ENCODE data around the gene RASGRP3. TPM values are rescaled to one million over a fixed set of nuclear protein-coding genes. Genes with fewer than 3 reads are reported as not detected.

Gene RASGRP3
- polyA plus RNA-seq, 1 donor, result 26.4 TPM

DNA sequence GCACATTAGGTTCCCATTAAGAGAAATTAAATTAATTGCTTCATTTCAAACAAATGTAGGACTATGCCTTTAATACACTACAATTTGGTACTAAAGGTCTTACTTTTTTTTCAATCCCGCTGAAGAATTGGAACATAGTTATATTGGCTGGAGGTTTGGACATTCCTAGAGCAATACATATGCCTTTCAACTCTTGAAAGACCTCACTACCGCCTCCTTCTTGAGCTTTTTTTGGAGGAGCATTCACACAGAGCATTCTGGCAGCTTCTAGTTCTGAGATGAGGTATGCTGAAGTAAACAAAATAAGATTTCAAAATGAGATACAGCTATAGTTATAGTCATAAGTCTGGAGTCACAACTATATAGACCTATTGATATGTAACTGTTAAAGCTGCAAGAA, 111.8 kb downstream of the RASGRP3 start:
- peak; percentile 44 for DNase-seq

GRCh38 chr2:33589444-33589843, 113.0 kb downstream of the RASGRP3 start:
- peak; percentile 31 for DNase-seq

- DNase-seq, result no peak
Measured at GRCh38 chr2:33595385-33595784, 118.9 kb downstream of the RASGRP3 start.

GRCh38 chr2:33597026-33597425, 120.6 kb downstream of the RASGRP3 start:
- no peak for DNase-seq

- peak; percentile 43 for DNase-seq
Measured at GRCh38 chr2:33598561-33599174, 122.2 kb downstream of the RASGRP3 start.

DNA sequence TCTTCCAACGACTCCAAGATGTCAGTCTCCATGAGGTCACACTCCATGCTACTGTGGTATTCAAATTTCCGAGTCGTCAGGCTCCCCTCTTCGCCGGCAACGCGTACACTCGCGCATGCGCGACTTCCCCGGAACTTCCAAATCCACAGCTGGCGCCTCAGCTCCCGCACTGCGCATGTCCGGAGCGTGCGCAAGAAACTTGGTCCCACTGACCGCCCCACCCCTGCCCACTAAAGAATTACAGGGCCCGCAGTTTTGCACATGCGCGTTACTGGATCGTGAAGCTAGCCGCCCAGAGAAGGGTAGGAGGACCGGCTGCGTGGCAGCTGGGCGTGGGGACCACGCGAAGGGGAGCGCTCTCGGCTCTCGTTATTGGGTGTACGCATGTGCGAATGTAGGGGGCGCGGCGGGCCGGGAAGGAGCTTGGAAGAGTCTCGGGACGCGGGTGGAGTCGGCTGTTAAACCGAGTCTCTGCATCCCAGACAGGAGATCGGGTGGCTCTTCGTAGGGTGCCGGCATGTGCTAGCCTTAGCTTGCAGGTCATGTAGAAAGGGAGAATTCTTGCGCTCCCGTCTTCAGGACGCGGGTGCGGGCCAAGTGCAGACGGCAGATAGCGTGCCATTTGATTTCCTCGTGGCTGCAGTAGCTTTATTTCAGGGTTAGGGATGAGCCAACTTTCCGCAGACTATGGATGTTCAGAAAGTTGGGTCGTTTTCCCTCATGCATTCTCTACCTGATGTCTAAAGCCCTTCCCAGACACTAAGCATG, 122.9 kb downstream of the RASGRP3 start, which contains the start of gene FAM98A:
TSS of gene FAM98A (minus strand) at position 125 of the 768 bp plus-strand sequence. CDS start at position 47, 78 bp downstream.
- peak; percentile 100 for DNase-seq

GRCh38 chr2:33599943-33600192, 123.4 kb downstream of the RASGRP3 start:
- no peak for DNase-seq

- DNase-seq, result no peak
Measured at GRCh38 chr2:33602201-33602830, 125.9 kb downstream of the RASGRP3 start.

DNA sequence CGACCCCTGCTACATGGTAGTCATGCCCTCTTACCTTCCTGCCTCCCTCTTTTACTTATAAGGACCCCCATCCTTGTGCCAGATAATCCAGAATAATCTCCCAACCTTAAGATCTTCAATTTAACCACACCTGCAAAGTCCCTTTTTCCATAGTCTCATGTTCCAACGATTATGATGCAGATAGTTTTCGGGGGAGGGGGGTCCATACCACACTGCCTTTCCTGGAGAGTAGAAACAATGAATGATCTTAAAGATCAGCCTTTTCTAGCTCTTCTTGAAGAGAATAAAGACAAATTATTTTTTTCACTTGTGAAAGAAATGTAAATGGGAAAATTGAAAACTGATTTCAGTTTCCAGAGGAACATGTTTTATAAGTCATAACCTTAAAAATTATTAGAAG, 127.0 kb downstream of the RASGRP3 start:
- no peak for DNase-seq

DNA sequence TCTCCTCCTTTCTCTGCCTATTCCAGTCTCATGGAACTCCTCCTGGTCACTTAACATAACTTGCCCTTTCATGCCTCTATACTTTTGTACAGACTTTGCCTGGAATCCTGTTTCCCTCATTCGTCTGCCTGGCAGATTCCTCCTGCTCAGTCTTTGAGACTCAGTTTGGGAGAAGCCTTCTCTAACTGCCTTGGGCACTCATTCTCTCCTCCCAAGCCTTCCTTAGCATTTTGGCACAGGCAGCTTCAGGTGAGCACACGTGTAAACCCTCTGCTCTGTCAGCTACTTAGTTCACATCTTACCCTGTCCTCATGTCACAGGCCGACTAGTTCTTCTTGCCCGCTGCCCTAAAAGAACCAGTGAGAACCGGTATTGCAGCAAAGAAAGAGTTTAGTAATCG, 128.6 kb downstream of the RASGRP3 start:
- DNase-seq, result no peak

- DNase-seq, result no peak
Measured at GRCh38 chr2:33606100-33606499, 129.7 kb downstream of the RASGRP3 start.

- no peak for DNase-seq
Measured at GRCh38 chr2:33606622-33607021, 130.2 kb downstream of the RASGRP3 start.

DNA sequence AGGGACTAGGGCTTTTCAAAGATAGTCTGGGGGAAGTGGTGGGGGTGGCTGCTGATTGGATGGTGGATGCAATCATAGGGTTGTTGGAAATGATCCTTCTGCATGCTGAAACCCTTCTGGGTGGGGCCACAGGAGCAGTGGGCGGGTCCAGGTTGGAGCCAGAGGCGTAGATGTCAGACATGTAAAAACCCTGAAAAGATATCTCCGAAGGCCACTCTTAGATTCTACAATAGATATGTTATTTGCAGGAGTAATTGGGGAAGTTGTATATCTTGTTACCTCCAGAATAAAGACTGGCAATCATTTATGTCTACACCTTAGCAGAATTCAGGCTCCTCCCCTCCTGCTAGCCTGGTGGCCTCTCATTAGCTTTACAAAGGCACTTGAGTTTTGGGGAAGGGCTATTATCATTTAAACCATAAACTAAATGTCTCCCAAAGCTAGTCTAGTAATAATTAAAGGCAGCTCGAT, 130.8 kb downstream of the RASGRP3 start:
- DNase-seq, result no peak

DNA sequence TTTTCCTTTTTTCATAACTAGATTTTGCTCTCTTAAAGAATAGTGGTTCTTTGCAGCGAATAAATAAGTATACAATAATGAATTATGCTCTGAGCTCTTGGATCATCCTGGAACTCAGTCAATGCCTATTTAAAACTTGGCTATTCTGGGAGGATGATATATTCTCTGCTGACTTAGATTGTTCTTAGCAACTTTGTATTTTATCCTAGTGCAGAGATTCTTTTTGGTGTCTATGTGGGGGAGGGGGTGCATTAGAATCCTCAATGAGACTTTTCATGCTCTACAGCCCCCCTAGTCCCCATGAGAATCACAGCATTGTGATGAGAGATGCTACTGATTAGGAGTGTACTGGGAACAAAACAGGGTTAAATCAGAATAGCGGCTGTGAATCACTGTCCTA, 131.5 kb downstream of the RASGRP3 start:
- DNase-seq, result peak; percentile 26

- DNase-seq, result no peak
Measured at GRCh38 chr2:33614190-33614589, 137.7 kb downstream of the RASGRP3 start.

Other genes starting within 250 kb of the RASGRP3 start
- 32.8 TPM for gene FAM98A, start 122.7 kb downstream of the RASGRP3 start, polyA plus RNA-seq (ENCODE audit: insufficient read length)

Measured in hindlimb muscle (tissue), 1 donor.